ENCODE measurements around the gene PLA2G15. TPM values are rescaled to one million over a fixed set of nuclear protein-coding genes. Genes with fewer than 3 reads are reported as not detected.

The PLA2G15 gene
- total RNA-seq, 1 experiment from 2014 or later = 43.0 TPM

GRCh38 chr16:68267612-68268405 is 22.6 kb downstream of the PLA2G15 start:
- in situ Hi-C loops (cut with HindIII; ENCODE audit: low pct_unique_long_range_greater_than_20kb, low sequenced_read_pairs) = no loop called here
- DNase-seq (ENCODE audit: low read depth) = no peak

- no peak for DNase-seq (ENCODE audit: low read depth)
- in situ Hi-C loops (cut with HindIII; ENCODE audit: low pct_unique_long_range_greater_than_20kb, low sequenced_read_pairs) = no loop called here
These were observed 24.6 kb downstream of the PLA2G15 start for GRCh38 chr16:68269793-68270192.

GRCh38 chr16:68270353-68270752 is 25.2 kb downstream of the PLA2G15 start:
- no peak for DNase-seq (ENCODE audit: low read depth)
- in situ Hi-C loops (cut with HindIII; ENCODE audit: low pct_unique_long_range_greater_than_20kb, low sequenced_read_pairs) = no loop called here

DNA sequence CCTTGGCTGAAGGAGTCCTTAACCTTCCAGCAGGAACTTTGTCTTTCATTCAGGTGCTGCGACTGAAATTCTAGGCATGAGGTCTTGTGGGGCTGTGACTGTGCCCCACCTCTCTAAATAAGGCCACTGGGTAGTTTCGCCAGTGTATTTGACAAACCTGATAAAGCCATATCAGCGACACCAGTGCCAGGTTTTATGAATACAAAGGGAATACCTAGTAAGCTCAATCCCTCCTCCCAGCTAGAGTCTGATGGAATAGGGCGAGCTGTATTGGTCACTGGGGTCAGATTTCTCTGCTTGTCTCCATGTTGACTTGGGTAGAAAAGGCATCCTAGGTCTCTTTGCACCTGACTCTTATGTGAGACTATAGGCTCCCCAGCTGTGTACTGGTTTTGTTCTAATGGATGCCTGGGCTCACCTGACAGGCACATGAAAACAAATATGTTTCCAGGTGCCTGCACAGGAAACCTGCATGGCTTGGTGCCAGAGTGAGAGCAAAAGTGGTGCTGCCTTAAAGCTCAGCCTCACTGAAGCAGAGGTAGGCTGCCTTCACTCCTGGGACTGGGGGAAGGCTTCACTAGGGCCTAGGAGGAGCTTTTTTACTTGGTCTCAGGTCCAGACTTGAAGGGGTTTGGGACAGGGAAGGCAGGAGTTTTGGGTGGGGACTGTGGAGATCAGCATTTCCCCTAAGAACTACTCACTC is 27.5 kb downstream of the PLA2G15 start:
- no peak for DNase-seq (ENCODE audit: low read depth)
- in situ Hi-C loops (cut with HindIII; ENCODE audit: low pct_unique_long_range_greater_than_20kb, low sequenced_read_pairs) = no loop called here

DNA sequence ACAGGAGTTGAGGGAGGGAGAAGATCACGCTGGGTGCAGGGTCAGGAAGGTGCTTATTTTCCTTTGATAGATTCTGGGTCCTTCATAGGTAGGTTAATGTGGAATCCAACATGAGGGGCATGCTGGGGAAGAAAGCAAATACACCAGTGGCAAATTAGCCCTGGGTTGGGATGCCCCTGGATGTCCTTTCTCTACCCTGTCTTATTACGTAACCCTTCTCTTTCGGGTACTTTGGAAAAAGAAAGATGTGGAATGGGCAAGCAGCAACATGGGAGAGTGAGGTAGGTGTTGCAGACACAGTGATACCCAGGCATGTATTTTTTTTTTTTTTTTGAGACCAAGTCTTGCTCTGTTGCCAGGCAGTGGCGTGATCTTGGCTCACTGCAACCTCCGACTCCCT is 28.3 kb downstream of the PLA2G15 start:
- in situ Hi-C loops (cut with HindIII; ENCODE audit: low pct_unique_long_range_greater_than_20kb, low sequenced_read_pairs) = no loop called here
- DNase-seq (ENCODE audit: low read depth) = no peak

DNA sequence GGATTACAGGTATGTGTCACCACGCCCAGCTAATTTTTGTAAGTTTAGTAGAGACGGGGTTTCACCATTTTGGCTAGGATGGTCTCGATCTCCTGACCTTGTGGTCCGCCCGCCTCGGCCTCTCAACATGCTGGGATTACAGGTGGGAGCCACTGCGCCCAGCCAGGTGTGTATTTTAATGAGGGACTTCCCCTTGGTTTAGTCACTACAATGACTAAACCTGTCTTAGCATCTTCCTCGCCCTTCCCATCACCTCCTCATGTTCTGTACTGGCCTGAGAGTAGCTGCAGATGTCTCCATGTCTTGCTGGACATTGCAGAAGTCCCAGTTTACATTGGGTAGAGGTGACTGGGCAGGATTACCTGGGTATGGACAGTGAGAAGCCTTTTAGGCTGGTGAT is 28.7 kb downstream of the PLA2G15 start:
- in situ Hi-C loops (cut with HindIII; ENCODE audit: low pct_unique_long_range_greater_than_20kb, low sequenced_read_pairs) = no loop called here
- no peak for DNase-seq (ENCODE audit: low read depth)

DNA sequence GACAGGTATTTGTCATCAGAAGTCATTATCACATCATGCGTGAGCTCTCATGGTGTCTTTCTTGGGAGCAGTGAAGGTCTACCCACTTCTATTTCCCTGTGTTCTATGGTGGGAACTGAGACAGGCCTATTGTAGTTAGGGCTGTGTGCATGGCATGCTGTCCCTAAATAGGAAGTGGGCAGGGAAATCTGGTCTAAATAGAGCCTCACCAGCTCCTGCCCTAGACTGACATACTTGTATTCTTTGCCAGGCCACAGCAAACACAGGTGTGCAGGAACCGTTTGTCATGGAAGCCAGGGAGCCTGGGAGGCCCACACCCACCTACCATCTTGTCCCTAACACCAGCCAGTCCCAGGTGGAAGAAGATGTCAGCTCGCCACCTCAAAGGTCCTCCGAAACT is 29.3 kb downstream of the PLA2G15 start:
- in situ Hi-C loops (cut with HindIII; ENCODE audit: low pct_unique_long_range_greater_than_20kb, low sequenced_read_pairs) = no loop called here
- no peak for DNase-seq (ENCODE audit: low read depth)

DNA sequence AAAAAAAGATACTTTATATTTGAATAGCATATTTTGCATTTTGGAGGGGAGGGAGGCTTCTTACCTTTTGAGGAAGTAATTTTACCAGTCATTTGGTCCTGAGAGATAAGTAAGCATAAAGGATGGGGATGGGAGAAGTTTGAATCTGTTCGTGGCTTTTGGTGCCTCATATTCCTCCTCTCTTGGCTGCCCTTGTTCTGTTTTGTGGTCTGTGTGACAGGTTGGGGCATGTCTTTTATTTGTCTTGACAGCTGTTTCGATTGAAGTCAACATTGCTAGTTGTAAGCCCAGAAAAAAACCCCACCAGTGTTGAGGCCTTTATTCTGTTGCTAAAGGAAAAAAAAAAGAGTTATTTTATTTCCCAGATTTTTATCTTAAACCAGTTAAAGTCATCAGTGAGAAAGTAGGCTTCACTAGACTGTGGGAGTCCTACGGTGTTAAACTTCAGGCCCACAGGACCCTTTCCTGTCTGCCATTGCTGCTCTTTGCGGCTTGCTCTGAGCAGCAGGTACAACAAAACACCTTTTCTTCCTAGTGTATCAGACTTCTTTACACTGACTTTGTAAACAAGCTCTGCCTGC is 30.5 kb downstream of the PLA2G15 start:
- DNase-seq (ENCODE audit: low read depth) = no peak
- in situ Hi-C loops (cut with HindIII; ENCODE audit: low pct_unique_long_range_greater_than_20kb, low sequenced_read_pairs) = no loop called here

GRCh38 chr16:68276223-68276622 is 31.1 kb downstream of the PLA2G15 start:
- in situ Hi-C loops (cut with HindIII; ENCODE audit: low pct_unique_long_range_greater_than_20kb, low sequenced_read_pairs) = no loop called here
- no peak for DNase-seq (ENCODE audit: low read depth)

DNA sequence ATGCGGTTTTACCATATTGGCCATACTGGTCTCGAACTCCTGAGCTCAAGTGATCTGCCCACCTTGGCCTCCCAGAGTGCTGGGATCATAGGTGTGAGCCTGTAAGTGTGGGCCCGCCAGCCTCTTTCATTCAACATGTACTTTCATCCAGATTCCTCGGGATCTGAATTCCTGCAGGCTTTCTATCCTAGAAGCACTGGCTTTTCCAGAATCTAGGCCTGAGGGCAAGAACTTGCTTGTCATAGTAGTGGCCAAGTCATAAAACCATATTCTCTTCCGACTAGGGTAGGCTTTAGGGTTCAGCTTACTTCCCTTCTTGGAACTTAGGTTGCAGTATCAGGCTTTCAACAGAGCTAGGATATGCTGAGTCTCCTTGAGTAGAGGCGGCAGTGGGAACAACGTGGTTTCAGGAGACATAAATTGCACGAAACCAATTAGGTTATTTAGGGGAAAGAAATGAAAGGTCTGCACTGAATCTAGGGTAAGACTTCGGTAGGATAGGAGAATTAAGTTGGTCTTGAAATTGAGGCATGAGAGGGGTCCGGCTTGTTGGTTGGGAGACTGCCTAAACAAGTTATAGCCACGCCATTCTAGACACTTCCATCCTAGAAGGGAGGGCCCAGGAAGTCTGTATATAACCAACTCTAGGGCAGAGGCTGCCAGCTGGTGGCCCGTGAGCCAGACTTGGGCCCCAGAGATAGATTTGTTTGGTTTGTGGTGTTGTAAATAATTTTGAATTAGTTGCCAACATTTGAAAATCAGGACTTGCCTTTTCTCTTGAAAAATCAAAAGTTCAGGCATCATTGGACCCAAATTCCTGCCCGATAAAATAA is 34.8 kb downstream of the PLA2G15 start:
- no peak for DNase-seq (ENCODE audit: low read depth)
- in situ Hi-C loops (cut with HindIII; ENCODE audit: low pct_unique_long_range_greater_than_20kb, low sequenced_read_pairs) = no loop called here

DNA sequence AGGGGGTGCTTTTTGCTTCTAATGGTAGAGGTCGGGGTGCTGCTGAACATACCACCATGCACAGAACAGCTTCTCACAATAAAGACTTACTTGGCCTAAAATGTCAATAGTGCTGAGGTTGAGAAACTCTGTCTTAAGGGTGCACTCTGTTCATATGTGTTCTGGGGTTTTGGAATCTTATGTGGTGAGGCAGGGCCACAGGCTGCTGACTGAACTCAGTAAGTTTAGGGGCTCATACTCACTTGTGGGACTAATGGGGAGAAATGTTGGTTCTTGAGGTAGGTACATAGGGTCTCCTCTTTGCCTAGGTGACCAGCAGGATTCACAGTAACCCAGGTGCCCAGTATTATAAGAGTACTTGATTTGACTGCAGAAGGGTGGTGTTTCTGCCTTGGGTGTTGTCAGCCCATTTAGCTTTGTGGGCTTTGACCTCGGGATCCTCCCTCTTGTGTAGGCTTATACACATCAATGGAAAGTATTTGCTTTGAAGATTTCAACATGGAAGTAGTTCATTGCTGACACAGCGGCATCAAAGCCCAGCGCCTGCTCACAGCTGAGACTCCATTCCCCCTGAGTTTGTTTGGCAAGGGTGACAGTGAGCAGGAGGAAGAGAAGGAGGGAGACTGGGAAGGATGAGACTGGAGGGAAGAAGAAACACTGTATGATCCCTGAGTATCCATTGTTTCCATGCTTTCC is 36.3 kb downstream of the PLA2G15 start:
- DNase-seq (ENCODE audit: low read depth) = no peak
- in situ Hi-C loops (cut with HindIII; ENCODE audit: low pct_unique_long_range_greater_than_20kb, low sequenced_read_pairs) = no loop called here

DNA sequence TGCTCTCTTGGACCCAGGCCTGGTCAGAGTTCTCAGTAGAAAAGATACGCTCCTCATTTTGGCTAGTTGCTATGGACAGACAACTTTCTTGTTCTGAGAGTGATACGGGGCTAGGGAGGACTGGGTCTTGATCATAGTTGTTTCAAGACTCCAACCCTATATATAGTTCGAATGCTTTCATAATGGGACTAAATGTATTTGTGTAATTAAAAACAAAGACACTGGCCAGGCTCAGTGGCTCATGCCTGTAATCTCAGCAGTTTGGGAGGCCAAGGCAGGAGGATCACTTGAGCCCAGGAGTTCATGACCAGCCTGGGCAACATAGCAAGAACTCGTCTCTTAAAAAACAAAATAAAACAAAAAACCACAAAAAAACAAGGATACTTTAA is 36.9 kb downstream of the PLA2G15 start:
- in situ Hi-C loops (cut with HindIII; ENCODE audit: low pct_unique_long_range_greater_than_20kb, low sequenced_read_pairs) = no loop called here
- no peak for DNase-seq (ENCODE audit: low read depth)

DNA sequence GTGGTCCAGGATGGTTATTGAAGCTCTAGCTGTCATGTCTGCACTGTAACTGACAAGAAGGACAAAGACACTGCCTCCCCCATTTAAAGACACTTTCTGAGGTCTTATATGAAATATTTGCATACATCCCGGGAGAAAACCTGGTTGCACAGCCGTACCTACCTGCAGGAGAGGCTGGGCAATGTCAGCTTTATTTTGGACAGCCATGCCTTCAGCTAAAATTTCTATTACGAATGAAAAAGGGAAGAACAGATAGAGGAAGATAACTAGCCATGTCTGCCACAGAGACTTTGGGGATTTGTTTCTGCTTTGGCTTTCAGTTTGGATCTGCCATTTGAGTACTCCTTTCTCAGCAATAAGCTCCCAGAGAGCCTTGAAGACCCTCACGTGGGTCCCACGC is 38.2 kb downstream of the PLA2G15 start:
- no peak for DNase-seq (ENCODE audit: low read depth)
- in situ Hi-C loops (cut with HindIII; ENCODE audit: low pct_unique_long_range_greater_than_20kb, low sequenced_read_pairs) = no loop called here

- no peak for DNase-seq (ENCODE audit: low read depth)
- in situ Hi-C loops (cut with HindIII; ENCODE audit: low pct_unique_long_range_greater_than_20kb, low sequenced_read_pairs) = no loop called here
These were observed 38.8 kb downstream of the PLA2G15 start for GRCh38 chr16:68283801-68284598.

GRCh38 chr16:68284847-68285246 is 39.7 kb downstream of the PLA2G15 start:
- no peak for DNase-seq (ENCODE audit: low read depth)
- in situ Hi-C loops (cut with HindIII; ENCODE audit: low pct_unique_long_range_greater_than_20kb, low sequenced_read_pairs) = no loop called here

- in situ Hi-C loops (cut with HindIII; ENCODE audit: low pct_unique_long_range_greater_than_20kb, low sequenced_read_pairs) = no loop called here
- no peak for DNase-seq (ENCODE audit: low read depth)
These were observed 40.5 kb downstream of the PLA2G15 start for GRCh38 chr16:68285683-68286082.

Measured in Caki2 (cell line).